Liver (tissue), 9 donors: Measurements from ENCODE around the gene TIA1. TPM values are rescaled to one million over a fixed set of nuclear protein-coding genes. Genes with fewer than 3 reads are reported as not detected.

Source experiments
- DNase-seq: peaks from one replicate; pipeline ENCODE4 v3.0.0-alpha.2; 2017; ENCODE audit warnings: low spot score
- H3K27ac ChIP-seq, 2 donors: one replicate each; pipeline ENCODE4 v1.7.0; 2013; ENCODE audit warnings: inconsistent platforms in 2 of 2, low read length in 2 of 2, control low read depth in 1 of 2, low read depth in 1 of 2, mild to moderate bottlenecking in 1 of 2
- H3K27me3 ChIP-seq, 4 donors: one replicate each; pipeline versions ENCODE4 v1.6.1 to v1.7.0; 2013; ENCODE audit warnings: low read length in 3 of 4, inconsistent platforms in 1 of 4, mild to moderate bottlenecking in 1 of 4, moderate library complexity in 1 of 4; ENCODE audit not compliant: control insufficient read depth in 4 of 4, insufficient read depth in 4 of 4
- H3K36me3 ChIP-seq, 4 donors: one replicate each; pipeline versions ENCODE4 v1.6.1 to v1.7.0; 2013; ENCODE audit warnings: low read length in 3 of 4, mild to moderate bottlenecking in 3 of 4, low read depth in 1 of 4, moderate library complexity in 1 of 4; ENCODE audit not compliant: control insufficient read depth in 4 of 4, insufficient read depth in 3 of 4
- H3K4me1 ChIP-seq, 4 donors: one replicate each; pipeline versions ENCODE4 v1.6.1 to v1.7.0; 2013; ENCODE audit warnings: low read length in 3 of 4, mild to moderate bottlenecking in 3 of 4, moderate library complexity in 1 of 4; ENCODE audit not compliant: control insufficient read depth in 4 of 4, insufficient read depth in 4 of 4
- H3K4me3 ChIP-seq, 3 donors: one replicate each; pipeline versions ENCODE4 v1.6.1 to v1.7.0; 2013; ENCODE audit warnings: low read length in 3 of 3, control low read depth in 1 of 3, low read depth in 1 of 3, mild to moderate bottlenecking in 1 of 3
- H3K9ac ChIP-seq, 2 donors: one replicate each; pipeline ENCODE4 v1.7.0; 2013; ENCODE audit warnings: low read length in 2 of 2, mild to moderate bottlenecking in 2 of 2, moderate library complexity in 2 of 2, control low read depth in 1 of 2, low read depth in 1 of 2
- H3K9me3 ChIP-seq, 4 donors: one replicate each; pipeline versions ENCODE4 v1.6.1 to v1.7.0; 2013; ENCODE audit warnings: low read length in 3 of 4; ENCODE audit not compliant: control insufficient read depth in 4 of 4
- ATF3 ChIP-seq: IDR thresholded peaks from 2 replicates; pipeline ENCODE4 v1.6.1; 2016; ENCODE audit warnings: antibody characterized with exemption
- CTCF ChIP-seq: fragments of 150-350 bp; IDR thresholded peaks from 2 replicates; pipeline ENCODE4 v1.5.1; 2017; ENCODE audit warnings: improper control_type of control experiment, low read depth, low read length; ENCODE audit not compliant: missing input control
- EGR1 ChIP-seq, 2 donors: IDR thresholded peaks; 2 replicates each; pipeline ENCODE4 v1.6.1; 2016 to 2018; ENCODE audit warnings: antibody characterized with exemption in 2 of 2, low read depth in 2 of 2
- FOXA1 ChIP-seq: IDR thresholded peaks from 2 replicates; pipeline ENCODE4 v1.6.1; 2016; ENCODE audit warnings: antibody characterized with exemption
- FOXA2 ChIP-seq: IDR thresholded peaks from 2 replicates; pipeline ENCODE4 v1.6.1; 2016; ENCODE audit warnings: antibody characterized with exemption
- GABPA ChIP-seq, 2 donors: IDR thresholded peaks in 1 of 2; conservative IDR thresholded peaks in 1 of 2; 2 replicates each; pipeline ENCODE4 v1.6.1; 2016; ENCODE audit warnings: antibody characterized with exemption in 2 of 2, mild to moderate bottlenecking in 1 of 2, moderate library complexity in 1 of 2
- HNF4A ChIP-seq, 2 donors: conservative IDR thresholded peaks; 2 replicates each; pipeline ENCODE4 v1.6.1; 2016; ENCODE audit warnings: antibody characterized with exemption in 2 of 2, mild to moderate bottlenecking in 2 of 2
- HNF4G ChIP-seq: IDR thresholded peaks from 2 replicates; pipeline ENCODE4 v1.6.1; 2016; ENCODE audit warnings: antibody characterized with exemption
- JUND ChIP-seq, 2 donors: IDR thresholded peaks; 2 replicates each; pipeline ENCODE4 v1.6.1; 2016; ENCODE audit warnings: antibody characterized with exemption in 2 of 2
- NR2F2 ChIP-seq: IDR thresholded peaks from 2 replicates; pipeline ENCODE4 v1.6.1; 2016; ENCODE audit warnings: antibody characterized with exemption
- RAD21 ChIP-seq, 2 donors: IDR thresholded peaks; 2 replicates each; pipeline ENCODE4 v1.6.1; 2016; ENCODE audit warnings: antibody characterized with exemption in 2 of 2, mild to moderate bottlenecking in 2 of 2
- REST ChIP-seq: IDR thresholded peaks from 2 replicates; pipeline ENCODE4 v1.6.1; 2016; ENCODE audit warnings: antibody characterized with exemption, mild to moderate bottlenecking
- RXRA ChIP-seq, 2 donors: IDR thresholded peaks; 2 replicates each; pipeline ENCODE4 v1.6.1; 2017 to 2018; ENCODE audit warnings: antibody characterized with exemption in 2 of 2, mild to moderate bottlenecking in 1 of 2
- SP1 ChIP-seq: IDR thresholded peaks from 2 replicates; pipeline ENCODE4 v1.6.1; 2018; ENCODE audit warnings: antibody characterized with exemption, mild to moderate bottlenecking
- ZBTB33 ChIP-seq: IDR thresholded peaks from 2 replicates; pipeline ENCODE4 v1.6.1; 2016; ENCODE audit warnings: antibody characterized with exemption
- WGBS: extraction: QIAGEN DNeasy Blood & Tissue Kit; methylation state at CpG from one replicate; pipeline ENCODE4 v1.1.7; 2013; 5-methylcytosine and 5-hydroxymethylcytosine counted together
- polyA plus RNA-seq, 2 donors: library from polyadenylated mRNA; stranded (reverse) in 1 of 2; unstranded in 1 of 2; fragments of 200-250 nt in 1 of 2; fragments of >200 nt in 1 of 2; fragmentation: Nextera tagmentation in 1 of 2; extraction: Ambion mirVana in 1 of 2; gene quantifications; one replicate each; pipeline versions ENCODE4 v1.2.1 to v1.2.3, GENCODE V29; 2013 to 2015
- total RNA-seq, 2 donors: library from RNA; depleted of rRNA; stranded (reverse); fragments of >200 nt; gene quantifications; one replicate each; pipeline ENCODE4 v1.2.3, GENCODE V29; 2014
- donor health status: healthy.
- donor health status: healthy.
- donor health status: healthy.
- donor health status: healthy.
- donor health status: healthy.

The TIA1 gene
- total and polyA plus RNA-seq, 4 donors, result 10.2 to 56.2 (median 46.6) TPM

GRCh38 chr2:70242552-70242951 lies 5.9 kb downstream of the TIA1 start:
- H3K9ac ChIP-seq, result no peak overlapping the region
- H3K4me3 ChIP-seq, result no peak overlapping the region
- no peak for TF ChIP-seq HNF4A (conservative IDR thresholded peaks at IDR 0.05)
- TF ChIP-seq REST, result no peak
- TF ChIP-seq NR2F2, result no peak
- TF ChIP-seq SP1, result no peak
- 93% methylated on average over 4 of the region's 4 CpGs for WGBS
- peaks cover 0 to 6% (median 2%) of the 10 kb centered on the region in 4 donors for H3K36me3 ChIP-seq
- H3K4me1 ChIP-seq, result peaks cover 6 to 22% (median 9%) of the 10 kb centered on the region in 4 donors
- DNase-seq, result no peak
- H3K9me3 ChIP-seq, result no peaks in the 10 kb centered on the region
- H3K27me3 ChIP-seq, result no peaks in the 10 kb centered on the region
- H3K27ac ChIP-seq, result no peak overlapping the region

- H3K27ac ChIP-seq, result no peak overlapping the region
- peaks cover 3 to 16% (median 9%) of the 10 kb centered on the region in 4 donors for H3K4me1 ChIP-seq
- no peak for TF ChIP-seq GABPA (IDR thresholded peaks at IDR 0.05 in 1 of 2, conservative IDR thresholded peaks at IDR 0.05 in 1 of 2)
- TF ChIP-seq RAD21 (IDR thresholded peaks at IDR 0.05), result no peak
- TF ChIP-seq JUND (IDR thresholded peaks at IDR 0.05), result no peak
- TF ChIP-seq EGR1 (IDR thresholded peaks at IDR 0.05; ENCODE audit: low read depth in 2 of 2), result no peak
- TF ChIP-seq ZBTB33, result no peak
- TF ChIP-seq SP1, result no peak
- TF ChIP-seq FOXA1, result no peak
- no peak for TF ChIP-seq FOXA2
- no peak for TF ChIP-seq CTCF
- TF ChIP-seq ATF3, result no peak
- TF ChIP-seq RXRA (IDR thresholded peaks at IDR 0.05), result no peak
- no peak for TF ChIP-seq NR2F2
- no peak for TF ChIP-seq HNF4G
- TF ChIP-seq HNF4A (conservative IDR thresholded peaks at IDR 0.05), result no peak
- TF ChIP-seq REST, result no peak
- DNase-seq, result no peak
- WGBS, result 93% methylated on average over 8 of the region's 8 CpGs
- no peaks in the 10 kb centered on the region for H3K27me3 ChIP-seq
- H3K9me3 ChIP-seq, result no peaks in the 10 kb centered on the region
- peaks cover 0 to 6% (median 2%) of the 10 kb centered on the region in 4 donors for H3K36me3 ChIP-seq
- no peak overlapping the region for H3K4me3 ChIP-seq
- H3K9ac ChIP-seq, result no peak overlapping the region
These were observed 7.1 kb downstream of the TIA1 start for GRCh38 chr2:70241340-70241739.
